ENCODE measurements around the gene LRP1B.

- TF ChIP-seq, protein P1, sequence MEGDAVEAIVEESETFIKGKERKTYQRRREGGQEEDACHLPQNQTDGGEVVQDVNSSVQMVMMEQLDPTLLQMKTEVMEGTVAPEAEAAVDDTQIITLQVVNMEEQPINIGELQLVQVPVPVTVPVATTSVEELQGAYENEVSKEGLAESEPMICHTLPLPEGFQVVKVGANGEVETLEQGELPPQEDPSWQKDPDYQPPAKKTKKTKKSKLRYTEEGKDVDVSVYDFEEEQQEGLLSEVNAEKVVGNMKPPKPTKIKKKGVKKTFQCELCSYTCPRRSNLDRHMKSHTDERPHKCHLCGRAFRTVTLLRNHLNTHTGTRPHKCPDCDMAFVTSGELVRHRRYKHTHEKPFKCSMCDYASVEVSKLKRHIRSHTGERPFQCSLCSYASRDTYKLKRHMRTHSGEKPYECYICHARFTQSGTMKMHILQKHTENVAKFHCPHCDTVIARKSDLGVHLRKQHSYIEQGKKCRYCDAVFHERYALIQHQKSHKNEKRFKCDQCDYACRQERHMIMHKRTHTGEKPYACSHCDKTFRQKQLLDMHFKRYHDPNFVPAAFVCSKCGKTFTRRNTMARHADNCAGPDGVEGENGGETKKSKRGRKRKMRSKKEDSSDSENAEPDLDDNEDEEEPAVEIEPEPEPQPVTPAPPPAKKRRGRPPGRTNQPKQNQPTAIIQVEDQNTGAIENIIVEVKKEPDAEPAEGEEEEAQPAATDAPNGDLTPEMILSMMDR (conservative IDR thresholded peaks at IDR 0.05 in 1 of 2, IDR thresholded peaks at IDR 0.05 in 1 of 2; ENCODE audit: extremely low read depth in 1 of 2, insufficient read depth in 1 of 2, low read depth in 1 of 2, low read length in 2 of 2) = no peak
- TF ChIP-seq EZH2 (IDR thresholded peaks at IDR 0.05; ENCODE audit: borderline replicate concordance, low read length) = no peak
These were observed 407.0 kb downstream of the LRP1B start for GRCh38 chr2:141723814-141724213.
